NCI-H1417 treated with DMSO at 0.1 percent for 48 hours (cell line): ENCODE results near the gene SESN1.

Source experiments
- DNase-seq: peaks from one replicate; lab custom pipeline; 2025; lab: John Stamatoyannopoulos, UW

Gene SESN1

DNA sequence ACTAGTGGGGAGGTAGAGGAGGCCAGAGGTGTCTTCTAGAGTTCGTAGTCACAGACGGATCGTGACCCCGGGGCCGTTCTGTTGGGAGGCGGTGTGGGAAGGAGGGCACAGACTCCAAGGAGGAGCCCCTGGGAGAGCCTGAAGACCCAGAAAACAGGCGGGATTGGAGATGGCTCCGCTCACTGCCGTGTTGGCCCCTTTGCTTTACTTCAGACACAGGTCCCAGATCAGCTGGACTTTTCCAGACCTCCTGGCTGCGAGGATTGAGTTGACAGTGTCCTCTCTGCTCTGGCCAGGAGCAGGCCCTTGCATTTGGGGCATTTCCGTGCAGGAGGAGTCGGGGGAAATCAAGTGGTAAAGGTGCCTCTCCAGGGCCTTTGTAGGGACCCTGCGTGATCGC is 133.6 kb downstream of the SESN1 start:
- no peak for DNase-seq

DNA sequence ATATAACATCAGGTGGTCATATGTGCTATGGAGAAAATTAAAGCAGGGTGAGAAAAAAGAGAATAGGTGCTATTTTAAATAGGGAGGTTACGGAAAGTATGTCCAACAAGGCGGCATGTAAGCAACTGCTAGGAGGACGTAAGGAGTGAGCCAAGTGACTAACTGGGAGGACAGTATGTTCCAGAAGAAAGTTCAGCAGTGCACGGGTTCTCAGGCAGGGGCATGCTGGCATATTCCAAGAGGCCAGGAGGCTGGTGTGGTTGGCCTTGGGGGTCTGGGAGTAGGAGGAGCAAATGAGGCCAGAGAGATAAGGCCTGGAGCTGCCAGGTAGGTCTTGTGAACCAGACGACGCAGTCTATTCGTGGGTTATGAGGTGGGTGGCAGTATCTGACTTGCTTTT is 134.0 kb downstream of the SESN1 start:
- no peak for DNase-seq

DNA sequence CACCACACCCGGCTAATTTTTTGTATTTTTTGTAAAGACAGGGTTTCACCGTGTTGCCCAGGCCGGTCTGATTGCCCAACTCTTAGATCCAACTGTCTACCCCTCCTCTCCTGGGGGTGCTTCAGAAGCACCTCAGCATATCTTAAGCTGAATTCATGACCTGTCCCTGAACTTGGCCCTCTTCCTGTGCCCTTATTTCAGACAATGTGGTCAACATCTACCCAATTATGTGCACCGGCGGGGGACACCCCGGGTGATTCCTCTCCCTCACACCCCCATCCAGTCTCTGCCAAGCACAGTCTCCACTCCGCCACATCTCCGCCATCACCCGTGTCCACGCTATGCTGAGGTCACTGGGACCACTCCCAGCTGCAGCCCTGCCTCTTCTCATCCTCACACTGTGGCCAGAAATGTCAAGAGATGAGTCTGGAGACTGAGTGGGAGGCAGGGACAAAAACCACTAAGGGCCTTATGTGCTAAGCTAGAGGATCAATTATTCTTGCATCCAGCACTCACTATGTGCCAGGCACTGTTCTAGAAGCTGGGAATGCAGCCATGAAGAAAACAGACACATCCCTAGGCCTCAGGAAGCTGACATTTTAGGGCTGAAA is 134.6 kb downstream of the SESN1 start:
- no peak for DNase-seq

DNA sequence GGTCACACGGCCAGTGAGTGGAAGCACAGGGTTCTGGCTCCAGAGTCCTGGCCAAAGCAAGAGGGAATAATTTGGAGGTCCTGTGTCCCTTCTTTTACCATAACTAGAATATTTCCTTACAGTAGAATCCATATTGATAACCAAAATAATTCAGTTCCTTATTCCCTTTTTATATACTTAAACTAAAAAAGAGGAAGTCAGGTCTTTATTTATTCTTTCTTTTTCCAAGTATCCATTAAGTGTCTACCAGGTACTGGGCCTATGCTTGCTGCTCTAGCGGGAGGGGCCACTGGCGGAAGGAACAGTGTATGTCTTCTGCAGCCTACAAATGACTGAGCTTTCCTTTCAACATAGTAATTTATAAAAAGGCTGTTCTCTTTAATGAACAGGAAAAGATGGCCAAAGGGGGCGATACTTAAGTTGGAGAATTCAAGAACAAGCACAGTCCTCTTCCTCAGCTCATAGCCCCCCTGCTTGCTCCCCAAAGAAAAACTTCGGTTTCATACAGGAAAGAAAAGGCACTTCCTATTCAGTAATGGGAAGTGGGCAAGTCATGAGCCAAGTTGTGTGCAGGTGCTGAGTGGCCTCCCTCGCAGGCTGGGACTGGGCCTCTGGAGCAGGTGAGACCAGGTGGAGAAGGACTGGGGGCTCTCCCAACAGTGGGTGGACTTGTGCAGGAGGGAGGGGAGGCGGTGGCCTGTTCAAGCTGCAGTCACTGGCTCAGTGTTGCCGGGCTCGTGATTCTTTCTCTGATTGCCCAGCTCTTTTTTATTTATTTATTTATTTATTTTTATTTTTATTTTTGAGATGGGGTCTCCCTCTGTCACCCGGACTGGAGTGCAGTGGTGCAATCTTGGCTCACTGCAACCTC is 135.5 kb downstream of the SESN1 start:
- no peak for DNase-seq

DNA sequence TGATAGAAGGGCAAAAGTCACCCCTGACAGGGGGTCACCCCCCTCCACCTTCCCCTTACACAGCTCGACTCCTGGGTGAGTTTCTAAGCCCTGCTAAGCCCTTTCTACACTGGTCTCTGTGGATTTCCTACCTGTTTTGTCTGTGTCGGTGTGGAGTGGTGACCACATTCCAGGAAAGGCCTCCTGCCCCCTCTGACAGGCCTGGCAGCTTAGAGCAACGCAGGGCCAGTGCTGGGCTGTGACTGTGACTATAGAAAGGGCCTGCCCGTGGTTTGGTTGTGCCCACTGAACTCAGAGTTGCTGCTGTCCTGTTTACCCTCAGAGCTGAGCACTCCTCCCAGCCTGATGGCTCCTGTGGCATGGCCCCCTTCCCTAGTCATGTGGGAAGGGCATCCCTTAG is 137.4 kb downstream of the SESN1 start:
- no peak for DNase-seq

DNA sequence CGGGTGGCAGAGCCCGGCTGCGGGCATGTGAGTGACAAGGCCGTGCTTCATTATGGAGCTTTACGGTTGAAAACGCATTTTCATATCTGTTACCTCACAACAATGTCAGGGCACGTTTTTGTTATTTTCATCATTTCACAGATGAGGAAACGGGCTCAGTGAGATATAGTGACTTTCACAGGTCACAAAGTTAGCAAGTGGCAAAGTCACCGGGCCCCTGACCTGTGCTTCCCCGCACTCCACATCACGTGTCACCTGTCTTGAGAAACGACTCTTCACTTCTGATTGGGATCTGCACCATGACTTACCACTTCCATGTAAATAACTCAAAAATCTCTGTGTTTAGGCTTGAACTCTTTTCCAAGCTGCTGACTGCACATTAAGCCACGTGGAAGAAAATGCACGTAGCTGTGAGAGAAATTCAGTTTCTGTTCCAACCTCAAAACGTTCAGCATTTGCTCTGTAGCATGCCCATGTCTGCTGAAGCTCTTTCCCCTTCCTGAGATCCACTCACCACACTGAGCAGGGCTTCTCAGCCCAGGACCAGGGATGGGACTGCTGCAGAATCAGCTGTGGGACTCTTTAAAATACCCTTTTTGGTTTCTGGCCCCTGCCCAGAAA is 139.2 kb downstream of the SESN1 start:
- no peak for DNase-seq

DNA sequence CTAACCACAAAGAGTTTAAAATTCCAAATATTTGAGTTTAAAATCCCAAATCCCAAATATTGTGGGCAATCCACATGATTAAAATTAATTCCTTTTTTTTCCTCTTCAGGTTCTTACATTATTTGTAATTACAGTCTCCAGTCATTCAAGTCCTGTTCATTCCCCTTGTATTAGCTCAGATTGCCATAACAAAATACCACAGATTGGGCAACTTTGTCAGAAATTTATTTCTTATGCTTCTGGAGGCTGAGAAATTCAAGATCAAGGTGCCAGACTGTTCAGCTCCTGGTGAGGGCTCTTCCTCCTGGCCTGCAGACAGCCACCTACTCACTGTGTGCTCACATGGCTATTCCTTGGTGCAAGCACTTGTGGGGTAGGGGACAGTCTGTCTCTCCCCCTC is 141.0 kb downstream of the SESN1 start:
- no peak for DNase-seq

DNA sequence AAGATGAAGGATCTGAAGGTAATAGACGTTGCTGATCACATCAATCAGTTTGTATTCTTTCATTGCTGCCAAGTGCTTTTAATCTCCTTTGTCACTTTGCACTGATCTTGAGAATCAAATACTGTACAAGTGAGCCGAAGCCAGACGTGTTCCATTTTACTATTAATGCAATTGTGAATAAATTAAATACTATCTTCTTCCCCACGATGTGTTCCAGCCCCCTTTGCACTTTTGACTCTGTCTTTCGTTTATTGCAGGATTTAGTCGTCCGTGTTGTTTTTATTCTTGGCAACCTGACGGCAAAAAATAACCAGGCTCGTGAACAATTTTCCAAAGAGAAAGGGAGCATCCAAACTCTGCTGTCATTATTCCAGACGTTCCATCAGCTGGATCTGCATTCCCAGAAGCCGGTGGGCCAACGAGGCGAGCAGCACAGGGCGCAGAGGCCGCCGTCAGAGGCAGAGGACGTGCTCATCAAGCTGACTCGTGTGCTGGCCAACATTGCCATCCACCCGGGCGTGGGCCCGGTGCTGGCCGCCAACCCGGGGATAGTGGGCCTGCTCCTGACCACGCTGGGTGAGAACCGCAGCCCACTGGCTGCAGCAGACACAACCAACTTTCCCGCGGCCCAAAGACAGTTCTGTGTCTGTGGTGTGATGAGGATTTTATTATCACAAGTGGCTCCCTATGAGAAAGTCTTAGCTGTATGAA is 141.7 kb downstream of the SESN1 start:
- DNase-seq, result no peak

DNA sequence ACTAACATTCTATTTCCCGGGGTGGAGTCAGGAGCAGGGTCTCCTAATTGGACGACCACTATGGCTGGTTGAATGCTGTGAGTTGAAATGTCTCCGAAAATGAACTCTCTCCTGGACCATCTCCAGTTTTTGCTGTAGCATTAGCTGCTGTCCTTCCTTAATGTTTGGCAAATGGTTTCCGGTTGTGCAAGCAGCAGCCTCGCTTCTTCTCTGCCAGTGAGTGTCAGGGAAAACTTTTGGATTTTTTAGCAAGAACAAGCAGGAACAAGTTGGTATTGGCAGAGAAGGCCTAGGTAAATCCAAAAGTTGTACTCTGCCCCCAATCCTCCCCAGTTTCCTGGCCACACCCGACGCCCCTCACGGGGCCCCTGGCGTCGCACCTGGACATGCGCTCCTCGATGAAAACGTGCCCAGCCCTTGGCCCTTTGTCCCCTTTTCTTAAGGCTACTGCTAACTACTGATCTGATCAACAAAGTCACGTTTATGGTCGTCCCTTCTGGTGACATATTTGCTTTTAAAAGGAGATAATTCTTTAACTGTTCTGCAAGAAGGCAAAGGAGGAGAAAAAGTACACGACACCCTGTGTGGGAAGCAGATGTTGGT is 143.2 kb downstream of the SESN1 start:
- DNase-seq, result no peak

DNA sequence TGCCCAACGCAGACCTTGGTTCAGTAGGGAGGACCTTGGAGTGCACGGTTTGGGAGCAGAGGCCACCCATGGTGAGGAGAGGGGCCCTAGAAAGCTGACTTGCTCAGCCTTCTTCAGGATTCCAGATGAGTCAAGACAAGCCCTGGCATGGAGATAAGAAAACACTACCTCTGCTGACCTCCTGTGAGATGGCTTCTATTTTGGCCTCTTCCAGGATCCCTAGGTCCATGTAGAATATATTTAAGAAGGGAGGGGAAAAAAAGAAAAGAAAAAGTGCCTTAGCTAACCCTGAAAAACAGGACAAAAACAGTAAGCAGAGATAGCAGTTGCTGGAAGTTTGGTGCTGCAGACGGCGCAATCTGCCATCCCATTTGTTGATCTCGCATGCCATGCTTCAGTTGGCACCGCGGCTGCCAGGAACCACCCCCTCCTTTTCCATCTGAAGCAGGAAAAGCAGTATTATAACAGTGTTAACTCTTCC is 146.4 kb downstream of the SESN1 start:
- DNase-seq, result no peak

DNA sequence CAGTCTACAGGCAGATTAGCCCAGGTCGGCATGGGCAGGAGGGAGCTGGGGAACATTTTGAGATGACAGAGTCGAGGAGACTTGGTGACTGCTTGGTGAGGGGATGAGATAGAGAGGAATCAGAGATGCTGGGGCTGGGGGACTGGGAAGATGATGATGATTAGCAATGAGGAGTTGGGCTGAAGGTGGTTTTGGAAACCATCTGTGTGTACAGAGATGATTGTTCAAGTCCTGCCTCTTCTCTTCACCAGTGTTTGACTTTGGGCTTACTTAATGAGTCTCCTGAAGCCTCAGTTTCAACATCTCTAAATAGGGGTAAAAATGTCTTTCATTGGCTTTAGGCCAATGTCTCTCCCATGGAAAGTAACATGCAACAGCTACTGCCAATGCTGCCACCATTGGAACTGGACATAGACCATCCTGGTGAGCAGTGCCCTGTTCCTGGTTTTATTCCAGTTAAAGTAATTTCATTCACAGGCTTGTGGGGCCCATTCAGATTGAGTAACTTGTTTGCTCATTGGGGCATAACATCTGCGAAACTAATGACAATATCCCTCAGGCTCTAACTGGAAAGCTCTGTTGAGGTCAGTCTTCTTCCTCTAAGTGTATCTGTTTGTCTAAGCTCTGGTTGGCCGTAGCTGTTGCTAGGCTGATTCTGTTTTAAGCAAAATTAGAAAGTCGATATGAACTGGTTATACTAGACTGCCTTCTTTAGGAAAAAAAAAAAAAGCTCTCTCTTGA is 147.4 kb downstream of the SESN1 start:
- DNase-seq, result peak; percentile 54

DNA sequence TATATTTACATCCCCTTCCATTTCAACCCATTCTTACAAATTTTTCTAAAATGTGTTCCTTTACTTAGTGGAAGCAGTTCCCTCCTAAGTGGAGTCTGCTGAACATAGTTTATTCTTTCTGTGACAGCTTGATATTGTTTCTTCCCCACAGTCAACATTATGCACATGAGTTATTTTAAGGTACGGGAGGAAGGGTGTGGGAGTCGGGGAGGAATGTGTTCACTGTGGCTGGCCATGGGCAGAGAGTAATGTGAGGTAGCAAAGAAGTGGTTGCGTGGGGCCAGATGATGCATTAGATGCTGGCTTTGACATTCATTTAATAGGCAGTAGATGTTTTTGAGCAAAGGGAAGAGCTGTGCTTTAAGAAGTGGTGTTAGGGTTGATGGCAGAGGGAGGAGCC is 148.0 kb downstream of the SESN1 start:
- no peak for DNase-seq

DNA sequence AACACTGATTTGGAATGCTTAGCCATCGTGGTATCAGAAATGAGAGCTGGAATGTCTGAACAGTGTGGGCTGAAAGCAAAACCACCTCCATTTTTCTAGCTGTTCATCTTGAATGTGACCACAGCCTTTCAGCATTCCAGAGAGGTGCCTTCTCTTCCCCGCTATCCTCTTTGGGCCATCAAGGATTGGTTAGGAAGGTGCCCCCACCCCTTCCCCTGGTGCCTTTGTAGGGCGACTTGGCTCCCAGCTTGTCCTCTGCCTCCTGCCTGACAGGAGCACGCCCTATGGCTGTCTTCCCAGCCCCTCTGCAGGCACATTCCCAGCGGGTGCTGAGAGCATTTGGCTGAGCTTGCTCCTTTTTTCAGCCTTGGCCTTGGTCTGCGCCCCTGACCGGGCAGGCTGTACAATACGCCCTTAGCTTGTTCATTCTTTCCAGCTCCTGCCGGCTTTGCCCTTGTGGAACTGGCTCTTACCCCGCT is 148.9 kb downstream of the SESN1 start:
- no peak for DNase-seq

DNA sequence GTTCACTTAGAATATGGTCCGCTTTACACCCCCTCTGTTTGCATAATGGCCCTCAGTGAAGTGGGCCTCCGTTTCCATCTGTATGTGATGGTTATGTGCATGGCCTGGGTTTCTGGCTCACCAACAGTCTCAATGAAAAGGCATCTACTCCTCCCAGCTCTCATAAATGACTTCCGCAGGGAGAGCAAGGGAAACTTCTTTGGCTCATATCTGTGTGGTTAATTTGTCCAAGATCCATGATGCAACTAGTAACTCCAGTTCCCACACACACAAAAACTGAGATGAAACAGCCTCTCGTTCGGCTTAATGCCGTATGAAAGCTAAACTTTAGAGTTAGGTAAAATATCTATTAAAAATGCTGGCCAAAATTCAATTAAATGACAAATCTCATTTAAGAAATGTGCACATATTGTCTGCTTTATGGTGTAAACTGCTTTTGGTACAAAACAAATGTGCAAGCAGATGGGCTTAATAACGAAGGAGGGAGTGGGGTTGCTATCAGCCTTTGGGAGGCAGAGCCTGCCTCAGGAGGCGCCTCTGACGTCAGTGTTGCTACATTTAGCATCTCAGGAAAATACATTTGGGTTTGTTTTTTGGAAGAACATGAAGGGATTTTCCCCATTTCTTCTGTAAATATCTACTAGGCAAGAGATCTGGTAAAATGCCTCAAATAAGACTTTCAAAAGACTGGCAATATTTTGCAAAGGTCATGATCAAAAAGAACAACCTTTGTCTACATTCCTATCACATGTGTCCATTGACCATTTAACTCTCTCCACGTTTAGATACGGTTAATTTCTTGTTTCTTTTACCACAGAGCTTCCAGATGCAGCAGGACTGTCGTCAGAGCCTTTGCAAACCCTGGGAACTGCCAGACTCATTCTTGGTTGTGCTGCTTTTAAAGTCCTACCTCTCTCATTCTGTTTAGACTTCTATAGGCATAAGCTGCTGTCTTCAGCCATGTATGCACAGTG is 149.7 kb downstream of the SESN1 start:
- no peak for DNase-seq

DNA sequence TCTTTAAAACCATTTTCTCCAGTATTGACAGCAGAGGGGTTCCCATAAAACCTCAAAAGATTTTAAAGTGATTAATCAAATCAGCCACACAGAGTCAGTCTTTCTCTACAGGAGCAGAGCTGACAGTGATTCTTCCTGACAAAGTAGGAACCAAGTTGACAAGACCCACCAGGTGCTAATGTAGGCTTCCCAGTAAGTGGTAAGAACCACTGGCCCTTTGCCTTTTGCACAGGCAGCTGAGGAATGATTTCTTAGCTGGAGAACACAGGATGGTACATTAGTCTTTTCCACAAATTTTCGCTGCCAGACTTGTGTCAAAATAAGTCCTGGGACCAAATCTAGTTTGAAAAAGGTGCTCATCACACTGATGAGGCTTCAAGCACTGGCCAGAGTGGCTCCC is 150.6 kb downstream of the SESN1 start:
- no peak for DNase-seq

DNA sequence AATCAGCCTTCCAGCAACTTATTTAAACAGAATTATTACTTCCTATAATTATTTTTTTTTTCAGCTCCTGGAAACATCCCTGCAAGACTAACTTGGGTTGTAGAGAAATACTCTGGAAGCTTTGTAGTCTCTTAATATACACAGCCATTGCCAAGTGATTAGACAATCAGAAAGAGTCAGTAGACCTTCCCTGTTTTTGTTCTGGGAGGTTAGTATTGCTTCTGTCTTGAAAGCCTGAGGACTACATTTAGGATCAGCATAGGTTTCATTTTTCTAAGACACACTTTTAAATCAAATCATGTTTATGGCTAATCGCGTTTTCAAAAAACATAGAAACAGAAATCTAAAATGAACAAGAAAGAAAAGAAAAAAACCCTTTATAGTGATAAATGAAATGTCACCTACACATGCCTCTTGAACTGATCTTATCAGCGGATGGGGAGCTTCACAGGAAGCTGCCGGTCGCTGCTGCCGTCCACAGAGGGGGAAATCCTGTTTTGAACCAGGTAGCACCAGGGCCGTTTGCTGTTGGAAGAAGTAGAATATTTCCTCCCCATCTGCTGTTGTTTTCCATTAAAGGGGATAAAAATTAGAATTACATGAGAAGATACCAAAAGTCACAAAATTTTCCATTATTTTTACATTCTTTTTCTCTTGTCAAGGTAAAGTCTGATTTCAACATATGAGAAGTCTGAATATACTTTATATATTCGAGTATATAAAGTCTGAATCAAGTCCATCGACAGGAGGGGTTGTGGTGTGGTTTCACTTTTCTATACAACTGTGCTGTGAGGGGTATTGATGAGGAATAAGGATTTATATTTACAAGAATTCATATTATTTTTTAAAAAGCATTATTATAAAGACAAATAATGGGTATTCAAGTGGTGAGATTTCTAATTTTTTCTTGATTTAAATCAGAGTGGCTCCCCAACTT is 151.8 kb downstream of the SESN1 start:
- no peak for DNase-seq

DNA sequence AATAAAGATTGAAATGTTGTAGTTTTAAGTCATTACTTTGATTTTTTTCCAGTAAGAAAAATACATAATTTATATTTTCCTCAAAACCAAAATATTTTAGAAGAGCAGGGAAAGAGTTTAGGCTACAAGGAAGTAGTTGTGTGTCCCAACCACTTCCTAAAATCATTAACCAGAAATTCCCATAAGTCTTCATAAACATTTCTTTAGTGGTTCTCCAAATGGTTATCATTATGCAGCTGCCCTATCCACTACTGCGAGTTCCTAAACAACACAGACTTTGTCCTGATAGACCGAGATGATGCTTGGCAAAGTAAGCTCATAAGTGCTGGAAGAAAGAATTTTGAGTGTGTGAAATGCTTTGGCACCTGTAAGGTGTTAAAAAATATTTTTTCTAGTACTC is 152.8 kb downstream of the SESN1 start:
- DNase-seq, result no peak

DNA sequence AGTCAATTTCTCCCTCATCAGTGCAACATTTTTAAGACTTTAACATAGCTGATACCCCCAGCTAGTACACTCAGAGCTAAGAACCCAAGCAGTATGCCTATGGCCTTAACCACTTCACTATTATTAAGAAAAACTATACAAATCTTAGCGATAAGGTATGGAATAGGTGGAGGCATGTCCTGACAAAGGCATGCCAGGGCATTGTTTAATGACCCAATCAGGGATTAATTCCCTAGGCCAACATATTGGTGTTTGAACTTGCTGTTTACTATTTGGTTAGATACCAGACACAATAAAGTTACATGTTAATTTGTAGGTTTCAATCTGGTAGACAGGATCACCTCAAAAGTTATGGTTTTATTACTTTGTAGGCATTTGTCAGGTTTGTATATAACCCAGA is 153.4 kb downstream of the SESN1 start:
- no peak for DNase-seq

DNA sequence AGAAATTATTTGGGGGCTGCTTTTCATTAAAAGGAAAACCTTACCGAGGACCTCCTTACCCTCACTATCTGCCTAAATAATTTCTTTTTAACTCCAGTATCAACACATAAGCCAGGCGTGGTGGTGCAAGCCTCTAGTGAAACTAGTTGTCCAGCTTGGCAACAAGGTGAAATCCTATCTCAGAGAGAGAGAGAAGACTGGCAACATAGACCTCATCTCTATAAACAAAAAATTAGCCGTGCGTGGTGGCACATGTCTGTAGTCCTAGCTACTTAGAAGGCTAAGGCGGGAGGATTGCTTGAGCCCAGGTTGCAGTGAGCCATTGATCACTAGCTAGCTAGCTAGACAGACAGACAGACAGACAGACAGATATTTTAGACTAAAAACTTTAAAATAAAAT is 153.9 kb downstream of the SESN1 start:
- DNase-seq, result no peak
